Muscle layer of colon (tissue), 2 donors: Measurements from ENCODE around the gene EFNA1.
"Not testable (repeated sequence)": the region's sequence is repeated elsewhere in the genome, so short reads cannot be mapped to it uniquely, and the experiment has no call there.

Source experiments
- H3K27ac ChIP-seq: one replicate; pipeline ENCODE4 v1.7.0; 2013; ENCODE audit warnings: low read depth, mild to moderate bottlenecking, low read length, moderate library complexity
- H3K27me3 ChIP-seq, 2 donors: one replicate each; pipeline ENCODE4 v1.7.0; 2013; ENCODE audit warnings: low read length in 2 of 2, mild to moderate bottlenecking in 2 of 2; ENCODE audit not compliant: insufficient read depth in 2 of 2, control insufficient read depth in 1 of 2
- H3K36me3 ChIP-seq: one replicate; pipeline ENCODE4 v1.7.0; 2013; ENCODE audit warnings: mild to moderate bottlenecking, low read length; ENCODE audit not compliant: insufficient read depth
- H3K4me1 ChIP-seq: one replicate; pipeline ENCODE4 v1.7.0; 2013; ENCODE audit warnings: mild to moderate bottlenecking, low read length; ENCODE audit not compliant: insufficient read depth
- H3K4me3 ChIP-seq, 2 donors: one replicate each; pipeline ENCODE4 v1.7.0; 2013; ENCODE audit warnings: low read length in 2 of 2, low read depth in 1 of 2, mild to moderate bottlenecking in 1 of 2, moderate library complexity in 1 of 2
- H3K9ac ChIP-seq: one replicate; pipeline ENCODE4 v1.7.0; 2013; ENCODE audit warnings: low read length
- H3K9me3 ChIP-seq: one replicate; pipeline ENCODE4 v1.7.0; 2013; ENCODE audit warnings: mild to moderate bottlenecking, low read length
- donor health status: abdominal sarcoma.
- donor health status: Adenocarcinoma of cecum.

Gene EFNA1

DNA sequence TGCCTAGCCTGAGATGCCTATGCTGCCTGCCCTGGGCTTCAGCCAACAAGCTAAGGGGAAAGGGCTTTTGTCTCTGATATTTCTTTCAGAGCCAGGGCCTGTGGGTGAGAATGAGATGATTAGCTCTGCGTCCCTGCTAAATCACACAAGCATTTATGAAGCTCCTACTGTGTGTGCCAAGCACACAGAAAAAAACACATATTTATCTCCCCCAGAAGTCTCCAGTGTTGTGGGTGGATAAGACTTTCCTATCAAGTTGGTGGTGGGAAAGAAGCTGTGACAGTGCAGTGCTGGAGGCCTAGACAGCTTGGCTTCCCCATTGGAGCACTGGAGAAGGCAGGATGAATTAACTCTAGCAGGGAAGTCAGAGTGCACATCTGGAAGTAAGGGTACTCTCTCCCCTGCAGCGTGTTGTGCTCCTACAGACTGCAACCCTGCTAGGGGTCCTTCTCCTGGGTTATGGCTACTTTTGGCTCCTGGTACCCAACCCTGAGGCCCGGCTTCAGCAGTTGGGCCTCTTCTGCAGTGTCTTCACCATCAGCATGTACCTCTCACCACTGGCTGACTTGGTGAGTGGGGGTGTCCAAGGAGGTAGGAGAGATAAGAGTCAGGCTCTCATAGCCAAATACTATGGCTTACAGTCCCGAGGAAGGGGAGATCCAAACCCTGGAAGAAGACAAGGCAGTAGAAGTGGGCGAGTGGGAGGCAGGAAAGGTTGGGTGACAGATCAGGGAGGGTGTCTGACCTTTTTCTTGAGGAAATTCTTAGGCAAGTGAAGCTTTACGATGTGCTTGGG is 9.7 kb downstream of the EFNA1 start:
- H3K27ac ChIP-seq, result peak overlapping the region; percentile 64
- H3K36me3 ChIP-seq, result peaks cover 20% of the 10 kb centered on the region
- peak overlapping the region in 1 of 2 donors; percentile 51 for H3K4me3 ChIP-seq
- H3K27me3 ChIP-seq, result no peaks in the 10 kb centered on the region
- H3K9me3 ChIP-seq, result no peaks in the 10 kb centered on the region
- H3K9ac ChIP-seq, result no peak overlapping the region
- H3K4me1 ChIP-seq, result peaks cover 27% of the 10 kb centered on the region

DNA sequence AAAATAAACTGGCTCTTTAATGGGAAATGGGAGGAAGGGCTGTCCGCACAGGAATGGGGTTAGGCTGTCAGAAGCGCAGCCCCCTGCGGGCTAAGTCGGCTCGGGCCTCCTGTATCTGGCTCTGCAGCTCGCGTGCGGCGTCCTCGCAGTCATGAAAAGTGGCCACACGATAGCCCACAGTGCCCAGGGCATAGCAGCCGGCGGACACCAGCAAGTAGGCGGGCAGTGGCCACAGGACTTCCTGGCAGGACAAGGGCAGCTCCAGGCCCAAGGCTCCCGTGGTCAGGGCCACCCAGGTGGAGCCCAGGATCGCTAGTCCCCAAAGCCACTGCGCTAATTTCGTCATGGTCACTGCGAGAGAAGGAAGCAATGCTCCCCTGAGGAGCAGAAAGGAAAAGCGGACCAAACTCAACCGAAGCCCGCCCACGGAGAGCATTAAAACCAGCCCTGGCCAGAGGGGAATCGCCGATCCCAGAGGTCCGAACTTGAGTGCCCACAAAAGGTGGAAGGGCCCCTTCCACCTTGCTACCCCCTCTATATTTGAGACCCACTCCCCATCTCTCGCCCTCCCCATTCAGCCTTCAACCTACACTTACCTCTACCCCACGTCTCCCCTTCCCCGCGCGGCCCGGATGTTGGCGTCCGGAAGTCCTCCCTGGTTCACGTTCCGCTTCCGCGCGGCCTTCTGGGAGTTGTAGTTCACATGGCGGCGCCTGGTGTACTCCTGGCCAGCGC is 12.4 kb downstream of the EFNA1 start, which contains the start of gene DPM3:
Gene DPM3 (minus strand): TSS at position 637 of the 735 bp plus-strand sequence. CDS start 291 bp downstream, at position 346.
- Histone ChIP-seq H3K27me3 (no peaks in the 10 kb centered on the region), H3K9ac (peak within 1 kb of the TSS; percentile 79), H3K9me3 (no peaks in the 10 kb centered on the region), H3K36me3 (no peaks in the 10 kb centered on the region), H3K27ac (peak within 1 kb of the TSS; percentile 88), H3K4me1 (peaks cover 17% of the 10 kb centered on the region), H3K4me3 (peak within 1 kb of the TSS; percentile 81 to 86)

DNA sequence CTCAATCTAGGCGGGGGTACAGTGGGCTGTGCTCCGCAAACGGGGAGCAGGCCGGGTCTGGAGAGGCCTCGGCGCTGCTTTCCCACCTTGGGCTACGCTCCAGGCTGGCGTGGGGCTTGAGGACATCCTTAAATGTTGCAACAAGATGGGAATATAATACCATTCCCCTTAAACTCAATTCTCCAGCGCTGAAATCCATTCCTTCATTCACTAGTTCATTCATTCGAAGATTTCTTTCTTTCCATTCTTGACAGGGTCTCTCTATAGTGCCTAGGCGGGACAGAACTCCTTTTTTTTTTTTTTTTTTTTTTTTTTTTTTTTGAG is 12.9 kb downstream of the EFNA1 start:
- Histone ChIP-seq H3K4me3 (peak overlapping the region; percentile 81 to 86), H3K4me1 (peaks cover 17% of the 10 kb centered on the region), H3K36me3 (no peaks in the 10 kb centered on the region), H3K27me3 (no peaks in the 10 kb centered on the region), H3K9ac (no peak overlapping the region), H3K9me3 (no peaks in the 10 kb centered on the region), H3K27ac (peak overlapping the region; percentile 88)

DNA sequence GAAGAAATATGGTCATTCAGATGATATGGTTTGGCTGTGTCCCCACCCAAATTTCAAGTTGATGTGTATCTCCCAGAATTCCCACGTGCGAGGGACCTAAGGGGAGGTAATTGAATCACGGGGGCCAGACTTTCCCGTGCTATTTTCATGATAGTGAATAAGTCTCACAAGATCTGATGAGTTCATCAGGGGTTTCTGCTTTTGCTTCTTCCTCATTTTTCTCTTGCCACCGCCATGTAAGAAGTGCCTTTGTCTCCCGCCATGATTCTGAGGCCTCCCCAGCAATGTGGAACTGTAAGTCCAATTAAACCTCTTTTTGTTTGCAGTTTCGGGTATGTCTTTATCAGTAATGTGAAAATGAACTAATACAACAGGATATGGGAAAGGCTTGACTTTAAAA is 14.1 kb downstream of the EFNA1 start:
- Histone ChIP-seq H3K9ac (no peak overlapping the region), H3K27me3 (no peaks in the 10 kb centered on the region), H3K9me3 (no peaks in the 10 kb centered on the region), H3K27ac (no peak overlapping the region), H3K4me3 (no peak overlapping the region), H3K4me1 (peaks cover 15% of the 10 kb centered on the region), H3K36me3 (no peaks in the 10 kb centered on the region)

DNA sequence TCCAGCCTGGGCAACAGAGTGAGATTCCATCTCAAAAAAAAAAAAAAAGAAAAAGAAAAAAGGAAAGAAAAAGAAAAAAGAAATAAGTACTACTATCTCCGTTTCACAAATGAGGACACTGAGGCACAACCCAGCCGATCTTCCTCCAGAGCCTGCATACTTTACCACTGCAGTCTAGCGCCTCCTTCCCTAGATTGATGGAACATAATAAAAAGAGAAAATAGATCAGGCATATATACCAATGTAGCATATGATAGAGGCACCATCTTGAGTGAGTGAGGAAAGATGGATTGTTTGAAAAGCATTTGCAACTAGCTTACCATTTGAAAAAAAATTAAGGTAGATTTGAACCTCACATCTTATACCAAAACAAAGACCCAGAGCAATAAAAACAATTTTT is 17.8 kb downstream of the EFNA1 start:
- H3K9ac ChIP-seq, result no peak overlapping the region
- H3K27ac ChIP-seq, result no peak overlapping the region
- H3K9me3 ChIP-seq, result no peaks in the 10 kb centered on the region
- H3K36me3 ChIP-seq, result no peaks in the 10 kb centered on the region
- H3K4me3 ChIP-seq, result no peak overlapping the region
- H3K4me1 ChIP-seq, result peaks cover 3% of the 10 kb centered on the region
- H3K27me3 ChIP-seq, result no peaks in the 10 kb centered on the region

DNA sequence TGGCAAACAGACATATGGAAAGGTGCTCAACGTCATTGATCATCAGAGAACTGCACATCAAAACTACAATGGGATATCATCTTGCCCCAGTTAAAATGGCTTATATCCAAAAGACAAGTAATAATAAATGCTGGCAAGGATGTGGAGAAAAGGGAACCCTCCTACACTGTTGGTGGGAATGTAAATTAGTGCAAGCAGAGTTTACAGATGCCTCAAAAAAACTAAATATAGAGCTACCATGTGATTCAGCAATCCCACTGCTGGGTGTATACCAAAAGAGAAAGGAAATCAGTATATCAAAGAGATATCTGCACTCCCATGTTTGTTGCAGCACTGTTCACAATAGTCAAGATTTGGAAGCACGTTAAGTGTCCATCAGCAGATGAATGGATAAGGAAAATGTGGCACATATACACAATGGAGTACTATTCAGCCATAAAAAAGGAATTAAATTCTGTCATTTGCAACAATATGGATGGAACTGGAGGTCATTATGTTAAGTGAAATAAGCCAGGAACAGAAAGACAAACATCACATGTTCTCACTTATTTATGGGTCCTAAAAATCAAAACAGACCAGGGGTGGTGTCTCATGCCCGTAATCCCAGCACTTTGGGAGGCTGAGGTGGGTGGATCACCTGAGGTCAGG is 28.4 kb downstream of the EFNA1 start:
- not testable (repeated sequence) for H3K27me3 ChIP-seq, H3K4me1 ChIP-seq, H3K9ac ChIP-seq, H3K36me3 ChIP-seq, H3K27ac ChIP-seq, H3K4me3 ChIP-seq, H3K9me3 ChIP-seq

DNA sequence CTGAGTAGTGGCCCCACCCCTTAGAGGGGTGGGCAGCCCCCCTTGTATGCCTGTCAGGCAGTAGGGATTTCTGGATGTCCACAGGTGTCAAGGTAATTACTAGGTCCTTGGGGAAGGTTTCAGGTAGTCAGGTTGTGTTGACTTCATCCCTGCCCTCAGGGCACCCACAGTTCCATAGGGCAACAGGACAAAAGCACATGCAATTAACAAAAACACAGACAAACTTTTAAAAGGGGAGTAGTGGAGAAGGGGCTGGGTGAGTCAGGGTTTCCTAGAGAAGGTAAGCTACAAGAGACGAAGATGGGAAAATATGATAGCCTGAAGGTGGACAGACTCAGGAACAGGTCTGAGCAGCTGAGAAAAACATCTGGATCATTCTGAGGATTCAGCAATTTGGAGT is 31.3 kb downstream of the EFNA1 start:
- Histone ChIP-seq H3K27ac (no peak overlapping the region), H3K9ac (no peak overlapping the region), H3K27me3 (no peaks in the 10 kb centered on the region), H3K4me1 (no peaks in the 10 kb centered on the region), H3K4me3 (no peak overlapping the region), H3K36me3 (no peaks in the 10 kb centered on the region), H3K9me3 (no peaks in the 10 kb centered on the region)

DNA sequence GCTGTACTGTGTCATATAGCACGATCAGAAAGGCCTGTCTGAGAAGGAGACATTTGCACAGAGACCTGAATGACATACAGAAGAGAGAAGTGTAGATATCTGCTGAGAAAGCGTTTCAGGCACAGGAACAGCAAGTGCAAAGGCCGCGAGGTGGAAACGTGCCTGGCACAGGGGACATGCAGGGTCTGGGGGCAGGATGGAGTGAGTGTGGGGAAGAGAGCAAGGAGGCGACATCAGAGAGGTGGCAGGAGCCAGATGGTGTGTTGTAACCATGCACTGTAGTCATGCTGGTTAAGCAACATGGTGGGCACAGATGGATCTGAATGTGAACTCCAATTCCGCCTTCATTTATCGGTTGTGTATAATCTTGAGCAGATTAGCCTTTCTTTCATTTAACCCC is 32.5 kb downstream of the EFNA1 start:
- Histone ChIP-seq H3K9me3 (no peaks in the 10 kb centered on the region), H3K27ac (no peak overlapping the region), H3K27me3 (no peaks in the 10 kb centered on the region), H3K9ac (no peak overlapping the region), H3K4me1 (no peaks in the 10 kb centered on the region), H3K4me3 (no peak overlapping the region), H3K36me3 (no peaks in the 10 kb centered on the region)

DNA sequence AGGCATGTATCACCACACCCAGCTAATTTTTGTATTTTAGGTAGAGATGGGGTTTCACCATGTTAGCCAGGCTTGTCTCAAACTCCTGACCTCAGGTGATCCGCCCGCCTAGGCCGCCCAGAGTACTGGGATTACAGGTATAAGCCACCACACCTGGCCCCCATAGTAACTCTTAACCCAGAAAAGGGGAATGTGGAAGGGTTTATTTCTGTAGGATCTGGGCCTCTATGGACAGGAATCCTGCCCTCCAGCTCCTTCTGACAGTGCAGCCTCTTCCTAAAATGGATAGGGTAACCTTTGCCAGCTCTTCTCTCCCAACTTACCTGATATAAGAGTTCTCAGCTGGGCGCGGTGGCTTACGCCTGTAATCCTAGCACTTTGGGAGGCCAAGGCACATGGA is 35.0 kb downstream of the EFNA1 start:
- not testable (repeated sequence) for H3K4me3 ChIP-seq, H3K27ac ChIP-seq, H3K27me3 ChIP-seq, H3K9ac ChIP-seq, H3K9me3 ChIP-seq, H3K4me1 ChIP-seq, H3K36me3 ChIP-seq

DNA sequence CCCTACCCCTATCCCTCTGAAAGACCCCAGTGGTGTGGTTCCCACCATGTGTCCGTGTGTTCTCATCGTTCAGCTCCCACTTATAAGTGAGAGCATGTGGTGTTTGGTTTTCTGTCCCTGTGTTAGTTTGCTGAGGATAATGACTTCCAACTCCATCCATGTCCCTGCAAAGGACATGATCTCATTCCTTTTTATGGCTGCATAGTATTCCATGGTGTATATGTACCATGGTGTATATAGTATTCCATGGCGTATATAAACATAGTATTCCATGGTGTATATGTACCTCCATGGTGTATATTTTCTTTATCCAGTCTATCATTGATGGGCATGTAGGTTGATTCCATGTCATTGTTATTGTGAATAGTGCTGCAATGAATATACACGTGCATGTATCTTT is 36.1 kb downstream of the EFNA1 start:
- not testable (repeated sequence) for H3K4me3 ChIP-seq, H3K9me3 ChIP-seq, H3K9ac ChIP-seq, H3K27me3 ChIP-seq, H3K36me3 ChIP-seq, H3K27ac ChIP-seq
- H3K4me1 ChIP-seq, result peaks cover 13% of the 10 kb centered on the region

DNA sequence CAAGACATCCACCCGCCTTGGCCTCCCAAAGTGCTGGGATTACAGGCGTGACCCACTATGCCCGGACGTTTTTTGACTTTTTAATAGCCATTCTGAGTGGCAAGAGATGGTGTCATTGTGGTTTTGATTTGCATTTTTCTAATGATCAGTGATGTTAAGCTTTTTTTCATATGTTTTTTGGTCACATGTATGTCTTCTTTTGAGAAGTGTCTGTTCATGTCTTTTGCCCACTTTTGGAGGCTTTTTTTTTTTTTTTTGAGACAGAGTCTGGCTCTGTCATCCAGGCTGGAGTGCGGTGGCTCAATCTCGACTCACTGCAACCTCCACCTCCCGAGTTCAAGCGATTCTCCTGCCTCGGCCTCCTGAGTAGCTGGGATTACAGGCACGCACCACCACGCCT is 36.9 kb downstream of the EFNA1 start:
- H3K36me3 ChIP-seq, result peaks cover 14% of the 10 kb centered on the region
- H3K4me3 ChIP-seq, H3K9ac ChIP-seq, H3K9me3 ChIP-seq, H3K27me3 ChIP-seq, H3K27ac ChIP-seq: not testable (repeated sequence)
- peaks cover 13% of the 10 kb centered on the region for H3K4me1 ChIP-seq
